Right ventricle myocardium superior (tissue), 1 donor: Measurements from ENCODE around the gene OSCP1. TPM values are rescaled to one million over a fixed set of nuclear protein-coding genes. Genes with fewer than 3 reads are reported as not detected.
"Not testable (repeated sequence)": the region's sequence is repeated elsewhere in the genome, so short reads cannot be mapped to it uniquely, and the experiment has no call there.

Experiments
- ATAC-seq: fragments of 200-7000 bp; cut with Tn5 transposase; one replicate; pipeline ENCODE4 v1.9.1; 2020; ENCODE audit warnings: mild to moderate bottlenecking; ENCODE audit not compliant: poor library complexity
- DNase-seq: peaks from one replicate; pipeline ENCODE4 v3.0.0-alpha.2; 2020
- intact Hi-C: fragments of 100-400 bp; cut with DNase I; formaldehyde crosslinking; loops from one replicate; pipeline ENCODE4 v1.11.2; 2022
- total RNA-seq: library from RNA; stranded (reverse); fragmentation: NEBNext Ultra II Directional; extraction: Animal tissue kit (Norgen Biotek cat#: 25700); gene quantifications from one replicate; pipeline ENCODE4 v1.2.1, GENCODE V29; 2021
- donor health status: DM: no; HTN: yes; CAD: no; lungs with severe emphysema.

OSCP1 gene
- total RNA-seq, 1 donor from 2014 or later: 7.4 TPM

GRCh38 chr1:36477615-36478014 lies 27.4 kb upstream of the OSCP1 start:
- intact Hi-C loops, DNase-seq, ATAC-seq: not testable (repeated sequence)

- intact Hi-C loops: no loop called here
- no peak for DNase-seq
- no peak for ATAC-seq
These were observed 26.7 kb upstream of the OSCP1 start for GRCh38 chr1:36476945-36477344.

- ATAC-seq (no peak), DNase-seq (no peak)
- intact Hi-C loops: no loop called here
These were observed 25.8 kb upstream of the OSCP1 start for GRCh38 chr1:36475910-36476604.

- intact Hi-C loops: no loop called here
These were observed 25.1 kb upstream of the OSCP1 start for GRCh38 chr1:36475341-36475740.

GRCh38 chr1:36472656-36473055 lies 22.4 kb upstream of the OSCP1 start:
- DNase-seq (no peak), ATAC-seq (no peak)
- intact Hi-C loops: no loop called here

More at GRCh38 chr1:36475341-36475740, 25.1 kb upstream of the OSCP1 start:
- DNase-seq: no peak
- ATAC-seq: no peak

- no peak for ATAC-seq
- DNase-seq: no peak
- intact Hi-C loops: no loop called here
These were observed 21.8 kb upstream of the OSCP1 start for GRCh38 chr1:36471830-36472641.

GRCh38 chr1:36469163-36469562 lies 18.9 kb upstream of the OSCP1 start:
- intact Hi-C loops: no loop called here
- ATAC-seq (no peak), DNase-seq (no peak)

GRCh38 chr1:36467700-36468455 lies 17.6 kb upstream of the OSCP1 start:
- DNase-seq: no peak
- intact Hi-C loops: no loop called here
- no peak for ATAC-seq

- no peak for ATAC-seq
- intact Hi-C loops: no loop called here
- DNase-seq: no peak
These were observed 16.8 kb upstream of the OSCP1 start for GRCh38 chr1:36467027-36467410.

- no peak for DNase-seq
- intact Hi-C loops: no loop called here
- no peak for ATAC-seq
These were observed 16.2 kb upstream of the OSCP1 start for GRCh38 chr1:36466370-36467026.

- ATAC-seq: no peak
- DNase-seq: no peak
- intact Hi-C loops: no loop called here
These were observed 15.6 kb upstream of the OSCP1 start for GRCh38 chr1:36465731-36466369.

- DNase-seq (no peak), ATAC-seq (peak; percentile 65)
- intact Hi-C loops: no loop called here
These were observed 14.5 kb upstream of the OSCP1 start for GRCh38 chr1:36464605-36465393.

- ATAC-seq: peak; percentile 97
- DNase-seq: peak; percentile 98
- intact Hi-C loops: no loop called here
These were observed 13.8 kb upstream of the OSCP1 start, which contains the start of gene MRPS15 for GRCh38 chr1:36463803-36464604. TSS of gene MRPS15 (minus strand) at chr1:36464384. CDS start at chr1:36464275, 109 bp downstream.

GRCh38 chr1:36463463-36463802 lies 13.2 kb upstream of the OSCP1 start:
- intact Hi-C loops: no loop called here
- ATAC-seq (peak; percentile 1), DNase-seq (no peak)

GRCh38 chr1:36458910-36459309 lies 8.7 kb upstream of the OSCP1 start:
- intact Hi-C loops: no loop called here
- DNase-seq: no peak
- ATAC-seq: no peak

- DNase-seq (no peak), ATAC-seq (no peak)
- intact Hi-C loops: no loop called here
These were observed 7.4 kb upstream of the OSCP1 start for GRCh38 chr1:36457691-36458090.

- ATAC-seq: no peak
- no peak for DNase-seq
- intact Hi-C loops: no loop called here
These were observed 6.2 kb upstream of the OSCP1 start for GRCh38 chr1:36456391-36456928.
